Measurements from ENCODE around the gene SETD9. TPM values are rescaled to one million over a fixed set of nuclear protein-coding genes. Genes with fewer than 3 reads are reported as not detected.

Gene SETD9
- total and polyA plus RNA-seq, 12 donors = 6.8 to 26.2 (median 16.1) TPM

DNA sequence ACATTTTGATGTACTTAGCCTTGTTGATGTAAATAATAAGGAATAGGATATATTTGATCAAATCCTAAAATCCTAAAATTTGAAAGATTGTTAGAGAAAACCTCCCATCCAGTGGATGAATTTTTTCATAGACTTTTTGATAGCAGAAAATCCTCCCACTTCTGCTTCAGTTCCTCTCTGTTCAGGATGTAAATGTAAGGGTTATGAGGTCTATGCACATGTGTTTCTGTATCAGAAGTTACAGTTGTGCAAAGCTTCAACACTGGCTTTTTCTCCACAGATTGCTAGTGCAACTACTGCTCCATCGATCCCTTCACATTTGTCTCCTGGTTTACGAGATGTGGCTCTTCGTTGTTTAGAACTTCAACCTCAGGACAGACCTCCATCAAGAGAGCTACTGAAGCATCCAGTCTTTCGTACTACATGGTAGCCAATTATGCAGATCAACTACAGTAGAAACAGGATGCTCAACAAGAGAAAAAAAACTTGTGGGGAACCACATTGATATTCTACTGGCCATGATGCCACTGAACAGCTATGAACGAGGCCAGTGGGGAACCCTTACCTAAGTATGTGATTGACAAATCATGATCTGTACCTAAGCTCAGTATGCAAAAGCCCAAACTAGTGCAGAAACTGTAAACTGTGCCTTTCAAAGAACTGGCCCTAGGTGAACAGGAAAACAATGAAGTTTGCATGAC, 16.0 kb upstream of the SETD9 start:
- Histone ChIP-seq H3K27ac (no peak overlapping the region), H3K9me3 (peaks cover 0 to 6% (median 0%) of the 10 kb centered on the region in 11 donors), H3K4me3 (no peak overlapping the region), H3K27me3 (no peaks in the 10 kb centered on the region), H3K4me1 (no peaks in the 10 kb centered on the region), H3K36me3 (peaks cover 0 to 85% (median 23%) of the 10 kb centered on the region in 9 donors)
- 95 to 98% methylated on average over 5 of the region's 5 CpGs for WGBS, 2 donors
- ATAC-seq (no peak), DNase-seq (no peak)
- intact Hi-C loops (cut with DNase I) = no loop called here
- TF ChIP-seq CTCF (IDR thresholded peaks at IDR 0.05) = no peak

DNA sequence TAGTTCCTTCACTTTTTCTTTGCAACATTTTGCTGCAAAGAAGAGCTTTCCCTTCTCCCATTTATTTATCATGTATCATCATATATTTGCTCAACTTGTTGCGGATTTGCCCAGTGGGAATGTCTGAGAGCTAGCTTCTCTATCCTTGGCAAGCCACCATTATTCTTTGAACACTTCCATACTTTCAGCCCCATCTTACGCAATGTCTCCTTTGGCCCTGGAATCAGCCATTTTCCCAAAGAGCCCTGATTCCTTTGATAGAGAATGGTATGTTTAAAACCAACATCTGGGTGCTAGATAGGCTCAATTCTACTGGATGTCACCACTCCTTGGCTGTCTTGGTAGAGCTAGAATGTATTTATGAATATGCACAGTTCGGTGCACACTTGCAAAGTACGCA, 12.6 kb upstream of the SETD9 start:
- Histone ChIP-seq H3K4me1 (peaks cover 0 to 6% (median 0%) of the 10 kb centered on the region in 9 donors), H3K36me3 (peaks cover 0 to 54% (median 17%) of the 10 kb centered on the region in 9 donors), H3K4me3 (no peak overlapping the region), H3K27me3 (no peaks in the 10 kb centered on the region), H3K27ac (no peak overlapping the region), H3K9me3 (peaks cover 0 to 2% (median 0%) of the 10 kb centered on the region in 11 donors)
- TF ChIP-seq CTCF (IDR thresholded peaks at IDR 0.05) = no peak
- 96% methylated on average over 4 of the region's 4 CpGs for WGBS, 2 donors
- ATAC-seq (no peak), DNase-seq (no peak)
- intact Hi-C loops (cut with DNase I) = no loop called here

DNA sequence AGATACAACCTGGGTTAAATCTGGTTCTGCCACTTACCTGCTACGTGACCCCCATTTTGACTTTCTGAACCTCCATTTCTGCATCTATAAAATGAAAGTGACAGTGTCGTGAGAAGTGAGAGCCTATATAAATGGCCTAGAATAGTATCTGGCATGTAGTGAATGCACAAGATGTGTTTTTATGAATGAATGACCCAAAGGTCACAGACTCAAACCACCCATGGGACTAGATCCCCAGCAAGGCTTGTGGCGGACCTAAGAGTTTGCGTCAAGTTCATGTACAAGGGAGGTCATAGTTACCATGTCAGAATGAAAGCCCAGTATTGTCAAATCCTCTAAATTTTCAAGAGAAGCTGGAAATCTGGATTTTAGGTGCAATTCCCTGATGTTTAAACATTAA, 11.2 kb upstream of the SETD9 start:
- 80 to 81% methylated on average over 4 of the region's 4 CpGs for WGBS, 2 donors

GRCh38 chr5:56900395-56900794, 9.0 kb upstream of the SETD9 start:
- H3K36me3 ChIP-seq = peaks cover 0 to 18% (median 0%) of the 10 kb centered on the region in 9 donors
- H3K9me3 ChIP-seq = no peaks in the 10 kb centered on the region
- TF ChIP-seq CTCF (IDR thresholded peaks at IDR 0.05) = no peak
- ATAC-seq (no peak), DNase-seq (no peak)
- intact Hi-C loops (cut with DNase I) = loop anchor here in 9 of 10 donors (2.0 to 10.0 kb wide), 7 partner anchors 234 to 1564 kb away; partner anchors contain the start of gene PLK2 (in 1 of the 9)
- 60 to 70% methylated on average over 4 of the region's 4 CpGs for WGBS, 2 donors
- no peak overlapping the region for H3K27ac ChIP-seq
- no peaks in the 10 kb centered on the region for H3K27me3 ChIP-seq
- H3K4me1 ChIP-seq = peaks cover 0 to 6% (median 0%) of the 10 kb centered on the region in 9 donors
- H3K4me3 ChIP-seq = no peak overlapping the region

More for the DNA sequence above, 11.2 kb upstream of the SETD9 start:
- DNase-seq (no peak), ATAC-seq (no peak)
- H3K4me3 ChIP-seq = no peak overlapping the region
- no peak for TF ChIP-seq CTCF (IDR thresholded peaks at IDR 0.05)
- H3K27ac ChIP-seq = no peak overlapping the region
- intact Hi-C loops (cut with DNase I) = no loop called here
- H3K36me3 ChIP-seq = peaks cover 0 to 39% (median 16%) of the 10 kb centered on the region in 9 donors
- H3K9me3 ChIP-seq = no peaks in the 10 kb centered on the region
- peaks cover 0 to 6% (median 0%) of the 10 kb centered on the region in 9 donors for H3K4me1 ChIP-seq
- H3K27me3 ChIP-seq = no peaks in the 10 kb centered on the region

Measured in heart right ventricle (tissue), 16 donors.